ENCODE measurements around the gene ROM1.

The ROM1 gene

DNA sequence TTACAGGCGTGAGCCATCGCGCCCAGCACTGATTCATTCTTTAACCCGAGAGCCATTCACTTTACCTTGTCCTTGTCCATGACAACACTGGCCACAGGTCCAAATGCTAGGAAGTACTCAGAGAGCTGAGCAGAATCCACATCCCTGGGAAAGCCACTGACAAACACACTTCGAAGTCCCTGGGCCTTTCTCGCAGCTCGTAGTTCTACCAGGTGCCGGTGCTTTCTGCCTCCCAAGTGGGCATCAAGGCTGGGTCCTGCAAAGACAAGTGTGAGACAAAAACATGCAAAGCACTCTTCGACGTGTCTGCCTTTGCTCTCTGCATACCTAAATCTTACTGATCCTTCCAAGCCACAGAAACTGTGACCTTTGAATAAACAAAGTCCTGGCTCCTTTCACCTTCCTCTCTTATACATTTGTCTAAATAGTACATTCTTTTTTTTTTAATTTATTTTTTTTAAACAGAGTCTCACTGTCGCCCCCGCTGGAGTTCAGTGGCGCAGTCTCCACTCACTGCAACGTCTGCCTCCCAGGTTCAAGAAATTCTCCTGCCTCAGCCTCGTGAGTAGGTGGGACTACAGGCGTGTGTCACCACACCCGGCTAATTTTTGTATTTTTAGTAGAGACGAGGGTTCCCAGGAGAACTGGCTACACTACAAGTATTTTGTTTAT is 24.0 kb upstream of the ROM1 start:
- DNase-seq, result no peak

- peak; percentile 90 to 98 (median 96) for DNase-seq
These were observed 21.5 kb upstream of the ROM1 start, which contains the start of gene TUT1 for GRCh38 chr11:62591448-62592145. TSS of gene TUT1 (minus strand) at chr11:62591523. CDS start at chr11:62591485, 38 bp downstream.

DNA sequence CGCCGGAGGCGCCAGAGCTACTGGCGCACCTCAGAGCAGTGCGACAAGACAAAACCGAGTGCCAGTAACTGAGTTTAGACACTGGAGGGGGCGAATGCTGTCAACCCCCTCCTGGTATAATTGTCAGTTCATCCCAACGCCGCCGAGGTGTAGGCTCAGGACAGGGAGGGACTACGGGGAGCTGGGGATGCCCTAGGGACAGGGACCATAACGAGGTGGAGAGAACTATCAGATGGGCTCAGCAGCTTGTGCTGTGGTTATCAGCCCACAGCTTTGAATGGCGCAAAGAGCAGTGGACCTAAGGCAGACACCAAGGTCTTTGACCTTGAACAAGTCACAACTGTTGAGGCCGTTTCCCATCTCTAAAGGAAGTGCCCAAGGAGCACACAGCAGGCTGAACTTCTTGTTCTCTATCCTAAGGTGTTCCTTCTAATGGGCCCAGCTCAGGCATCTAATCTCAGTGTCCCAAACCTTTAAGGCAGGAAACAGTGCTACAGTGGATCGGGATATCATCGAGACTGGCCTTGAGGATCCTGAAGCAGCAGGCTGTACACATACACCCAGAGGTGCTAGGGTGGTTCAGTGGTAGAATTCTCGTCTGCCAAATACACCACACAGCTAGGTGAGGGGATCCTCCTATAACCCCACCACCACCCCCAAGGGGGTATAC is 20.8 kb upstream of the ROM1 start:
- no peak for DNase-seq

GRCh38 chr11:62592989-62593421 is 20.1 kb upstream of the ROM1 start:
- no peak for DNase-seq

DNA sequence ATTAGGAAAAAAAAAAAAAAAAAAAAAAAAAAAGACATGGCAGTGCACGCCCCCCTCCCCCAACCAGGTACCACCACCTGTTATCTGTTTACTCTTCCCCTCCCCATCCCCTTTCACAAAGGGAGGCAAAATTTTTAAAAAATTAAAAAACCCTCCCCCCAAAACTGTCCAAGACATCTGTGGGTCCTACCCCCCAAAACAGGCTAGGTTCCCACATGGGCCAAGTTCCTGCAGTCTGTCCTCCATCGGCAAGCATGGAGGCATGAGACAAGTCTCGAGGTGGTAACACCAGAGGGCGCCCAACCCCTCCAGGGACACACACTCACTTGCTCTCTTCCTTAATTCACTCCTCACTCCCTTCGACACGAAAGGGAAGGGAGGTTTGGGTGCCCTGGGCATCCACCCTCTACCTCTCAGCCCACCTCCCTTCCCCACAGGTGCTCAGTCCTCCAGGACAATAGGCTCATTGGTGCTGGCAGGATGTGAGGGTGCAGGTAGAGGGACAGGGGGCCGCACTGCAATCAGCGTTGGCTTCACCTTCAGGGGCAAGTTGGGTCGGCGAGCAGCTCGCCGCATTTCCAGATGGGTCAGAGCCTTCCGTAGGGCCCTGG is 19.5 kb upstream of the ROM1 start:
- DNase-seq, result peak; percentile 52 to 76 (median 65)

- DNase-seq, result no peak
These were observed 17.9 kb upstream of the ROM1 start for GRCh38 chr11:62595124-62595523.

DNA sequence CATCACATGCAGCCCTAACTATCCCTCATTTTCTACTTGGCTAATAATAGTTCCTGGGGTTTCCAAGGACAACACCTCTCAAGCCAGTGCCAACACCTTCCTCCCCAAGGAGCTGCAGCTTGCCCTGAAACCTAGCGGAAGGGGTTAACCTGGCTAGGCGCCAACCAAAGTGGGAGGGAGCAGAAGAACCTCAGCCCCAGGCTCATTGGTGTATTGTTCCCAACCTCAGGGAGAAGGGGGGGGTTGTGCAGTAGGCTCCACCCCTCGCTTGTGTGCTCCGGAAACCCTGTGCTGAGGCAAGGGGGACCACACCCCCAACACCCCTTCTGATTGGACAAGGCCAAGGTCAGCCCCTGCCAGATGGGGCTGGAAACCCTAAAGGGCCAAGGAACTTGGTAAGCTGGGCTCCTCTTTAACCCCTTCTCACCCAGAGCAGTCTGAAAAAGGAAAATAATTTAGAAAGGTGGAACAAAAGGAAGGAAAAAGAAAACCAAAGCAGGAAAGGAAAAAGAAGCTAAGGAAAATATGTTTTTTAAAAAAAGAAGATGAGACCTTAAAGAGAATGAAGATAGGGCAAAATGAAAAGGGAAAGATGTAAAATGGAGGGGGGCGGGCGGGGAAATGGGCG is 13.9 kb upstream of the ROM1 start:
- DNase-seq, result peak; percentile 90 to 99 (median 96)

- DNase-seq, result peak in 1 of 6 experiments; percentile 23
These were observed 13.2 kb upstream of the ROM1 start for GRCh38 chr11:62599901-62600300.

GRCh38 chr11:62600367-62601121 is 12.5 kb upstream of the ROM1 start:
- peak in 1 of 6 experiments; percentile 46 for DNase-seq

DNA sequence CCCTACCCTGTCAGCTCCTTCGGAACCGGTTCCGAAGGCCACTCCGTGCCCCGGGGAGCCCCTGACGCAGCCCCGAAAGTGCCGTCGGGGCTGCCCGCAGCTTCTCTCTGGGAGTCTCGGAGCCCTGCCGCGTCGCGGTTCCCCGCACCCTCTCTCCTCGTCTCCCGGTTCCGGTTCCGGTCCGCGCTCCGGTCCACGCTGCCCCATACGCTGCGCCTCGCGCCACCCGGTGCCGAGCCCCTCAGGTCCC is 12.0 kb upstream of the ROM1 start:
- peak in 1 of 6 experiments; percentile 46 for DNase-seq

- peak; percentile 98 to 100 (median 98) for DNase-seq
These were observed 11.5 kb upstream of the ROM1 start, which contains the start of gene MTA2 for GRCh38 chr11:62601372-62602140. TSS of gene MTA2 (minus strand) at chr11:62601865. CDS start at chr11:62601450, 415 bp downstream.

GRCh38 chr11:62602141-62603071 is 10.7 kb upstream of the ROM1 start:
- DNase-seq, result peak in 2 of 6 experiments; percentile 5 to 66

DNA sequence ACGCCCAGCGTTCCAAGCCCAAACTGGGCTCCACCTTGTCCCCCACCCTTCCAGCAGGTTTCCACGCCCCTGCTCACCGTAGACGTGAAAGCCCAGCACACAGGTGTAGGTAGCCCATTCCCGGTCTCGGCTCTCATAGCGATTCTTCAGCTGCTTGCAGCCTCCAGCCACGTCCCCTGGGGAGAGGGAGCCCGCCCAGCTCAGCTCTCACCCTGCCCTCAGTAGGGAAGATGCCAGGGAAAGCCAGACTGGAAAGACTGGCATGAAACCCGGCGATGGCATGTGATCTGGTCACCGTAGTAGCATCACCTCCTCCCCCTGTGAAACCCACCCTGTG is 10.0 kb upstream of the ROM1 start:
- no peak for DNase-seq

DNA sequence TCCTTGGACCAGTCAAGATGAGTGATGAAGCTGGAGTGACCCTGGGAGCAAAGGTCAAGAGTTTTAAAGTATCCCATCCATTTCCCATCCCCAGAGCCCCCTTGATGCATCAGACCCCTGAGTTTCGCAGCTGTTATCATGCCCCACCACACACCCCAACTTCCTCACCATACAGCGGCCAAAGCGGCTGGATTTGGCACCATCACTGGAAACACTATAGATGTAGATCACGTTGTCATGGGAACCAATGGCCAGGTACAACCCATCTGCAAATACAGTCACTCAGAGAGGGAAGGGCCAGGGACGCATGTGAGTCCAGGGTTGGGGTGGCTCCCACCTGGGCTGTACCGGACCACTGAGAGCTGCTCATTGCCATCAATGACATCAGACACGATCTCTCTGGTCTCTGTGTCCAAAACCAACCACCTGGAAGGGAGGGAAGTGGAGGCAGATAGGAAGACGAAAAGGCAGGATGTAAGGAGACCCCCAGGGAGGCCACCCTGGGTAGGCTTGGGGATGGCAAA is 9.2 kb upstream of the ROM1 start:
- no peak for DNase-seq

DNA sequence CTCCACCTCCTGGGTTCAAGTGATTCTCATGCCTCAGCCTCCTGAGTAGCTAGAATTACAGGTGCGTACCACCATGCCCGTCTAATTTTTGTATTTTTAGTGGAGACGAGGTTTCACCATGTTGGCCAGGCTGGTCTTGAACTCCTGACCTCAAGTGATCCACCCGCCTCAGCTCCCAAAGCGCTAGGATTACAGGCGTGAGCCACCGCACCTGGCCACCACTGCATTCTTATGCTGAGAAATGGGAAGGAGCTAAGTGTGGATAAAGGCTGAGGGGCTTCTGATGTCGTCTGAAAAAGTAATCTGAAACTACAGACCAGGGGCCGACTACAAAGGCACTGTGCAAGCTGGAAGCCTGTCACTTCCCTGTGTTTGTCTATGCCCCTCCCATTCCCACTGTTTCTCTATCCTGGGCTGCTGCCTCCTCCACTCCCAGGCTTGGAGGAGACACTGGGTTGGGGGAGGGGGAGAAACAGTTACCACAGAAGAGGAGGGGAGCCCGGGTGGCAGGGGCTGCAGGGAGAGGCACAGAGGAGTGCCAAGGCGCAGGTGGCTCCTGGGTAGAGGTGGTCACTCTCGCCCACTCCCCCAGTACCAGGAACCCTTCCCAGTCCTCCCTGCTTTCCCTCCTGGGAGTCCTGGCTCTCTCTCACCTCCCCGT is 8.5 kb upstream of the ROM1 start:
- no peak for DNase-seq

- DNase-seq, result no peak
These were observed 7.6 kb upstream of the ROM1 start for GRCh38 chr11:62605467-62605866.

GRCh38 chr11:62605902-62606301 is 7.2 kb upstream of the ROM1 start:
- DNase-seq, result no peak

DNA sequence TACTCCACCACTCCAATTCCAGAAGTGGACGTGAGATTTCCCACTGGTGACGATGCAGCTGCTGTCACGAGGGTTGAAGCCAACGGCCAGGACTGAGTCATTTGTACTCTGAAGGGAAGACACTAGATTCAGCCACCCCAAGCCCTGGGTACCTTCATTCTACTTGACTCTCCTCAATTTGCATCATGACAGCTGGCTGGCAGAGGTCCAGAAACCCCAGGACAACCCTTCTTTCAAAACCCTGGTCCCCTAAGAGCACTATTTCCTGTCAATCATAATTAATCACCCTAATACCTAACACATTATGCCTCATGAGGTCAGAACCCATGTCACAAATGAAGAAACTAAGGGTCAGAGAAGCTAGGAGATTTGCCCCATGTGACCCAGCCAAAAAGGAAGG is 5.3 kb upstream of the ROM1 start:
- no peak for DNase-seq

- DNase-seq, result no peak
These were observed 4.3 kb upstream of the ROM1 start for GRCh38 chr11:62608776-62609175.

GRCh38 chr11:62610403-62610802 is 2.7 kb upstream of the ROM1 start:
- DNase-seq, result no peak

Data from stimulated activated naive CD4-positive, alpha-beta T cell (primary cell).